ENCODE results near the gene ACOT11.

GRCh38 chr1:54658164-54658913 lies 110.3 kb downstream of the ACOT11 start:
- TF ChIP-seq, protein P1, sequence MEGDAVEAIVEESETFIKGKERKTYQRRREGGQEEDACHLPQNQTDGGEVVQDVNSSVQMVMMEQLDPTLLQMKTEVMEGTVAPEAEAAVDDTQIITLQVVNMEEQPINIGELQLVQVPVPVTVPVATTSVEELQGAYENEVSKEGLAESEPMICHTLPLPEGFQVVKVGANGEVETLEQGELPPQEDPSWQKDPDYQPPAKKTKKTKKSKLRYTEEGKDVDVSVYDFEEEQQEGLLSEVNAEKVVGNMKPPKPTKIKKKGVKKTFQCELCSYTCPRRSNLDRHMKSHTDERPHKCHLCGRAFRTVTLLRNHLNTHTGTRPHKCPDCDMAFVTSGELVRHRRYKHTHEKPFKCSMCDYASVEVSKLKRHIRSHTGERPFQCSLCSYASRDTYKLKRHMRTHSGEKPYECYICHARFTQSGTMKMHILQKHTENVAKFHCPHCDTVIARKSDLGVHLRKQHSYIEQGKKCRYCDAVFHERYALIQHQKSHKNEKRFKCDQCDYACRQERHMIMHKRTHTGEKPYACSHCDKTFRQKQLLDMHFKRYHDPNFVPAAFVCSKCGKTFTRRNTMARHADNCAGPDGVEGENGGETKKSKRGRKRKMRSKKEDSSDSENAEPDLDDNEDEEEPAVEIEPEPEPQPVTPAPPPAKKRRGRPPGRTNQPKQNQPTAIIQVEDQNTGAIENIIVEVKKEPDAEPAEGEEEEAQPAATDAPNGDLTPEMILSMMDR (IDR thresholded peaks at IDR 0.05; ENCODE audit: poor library complexity, severe bottlenecking) = no peak
- TF ChIP-seq POLR2AphosphoS5 (IDR thresholded peaks at IDR 0.05) = no peak
- TF ChIP-seq EZH2 (IDR thresholded peaks at IDR 0.05; ENCODE audit: borderline replicate concordance, insufficient read depth, low read length, poor library complexity, severe bottlenecking) = no peak
- no peak for TF ChIP-seq EP300 (conservative IDR thresholded peaks at IDR 0.05; ENCODE audit: poor library complexity, severe bottlenecking)
- TF ChIP-seq, protein P2, sequence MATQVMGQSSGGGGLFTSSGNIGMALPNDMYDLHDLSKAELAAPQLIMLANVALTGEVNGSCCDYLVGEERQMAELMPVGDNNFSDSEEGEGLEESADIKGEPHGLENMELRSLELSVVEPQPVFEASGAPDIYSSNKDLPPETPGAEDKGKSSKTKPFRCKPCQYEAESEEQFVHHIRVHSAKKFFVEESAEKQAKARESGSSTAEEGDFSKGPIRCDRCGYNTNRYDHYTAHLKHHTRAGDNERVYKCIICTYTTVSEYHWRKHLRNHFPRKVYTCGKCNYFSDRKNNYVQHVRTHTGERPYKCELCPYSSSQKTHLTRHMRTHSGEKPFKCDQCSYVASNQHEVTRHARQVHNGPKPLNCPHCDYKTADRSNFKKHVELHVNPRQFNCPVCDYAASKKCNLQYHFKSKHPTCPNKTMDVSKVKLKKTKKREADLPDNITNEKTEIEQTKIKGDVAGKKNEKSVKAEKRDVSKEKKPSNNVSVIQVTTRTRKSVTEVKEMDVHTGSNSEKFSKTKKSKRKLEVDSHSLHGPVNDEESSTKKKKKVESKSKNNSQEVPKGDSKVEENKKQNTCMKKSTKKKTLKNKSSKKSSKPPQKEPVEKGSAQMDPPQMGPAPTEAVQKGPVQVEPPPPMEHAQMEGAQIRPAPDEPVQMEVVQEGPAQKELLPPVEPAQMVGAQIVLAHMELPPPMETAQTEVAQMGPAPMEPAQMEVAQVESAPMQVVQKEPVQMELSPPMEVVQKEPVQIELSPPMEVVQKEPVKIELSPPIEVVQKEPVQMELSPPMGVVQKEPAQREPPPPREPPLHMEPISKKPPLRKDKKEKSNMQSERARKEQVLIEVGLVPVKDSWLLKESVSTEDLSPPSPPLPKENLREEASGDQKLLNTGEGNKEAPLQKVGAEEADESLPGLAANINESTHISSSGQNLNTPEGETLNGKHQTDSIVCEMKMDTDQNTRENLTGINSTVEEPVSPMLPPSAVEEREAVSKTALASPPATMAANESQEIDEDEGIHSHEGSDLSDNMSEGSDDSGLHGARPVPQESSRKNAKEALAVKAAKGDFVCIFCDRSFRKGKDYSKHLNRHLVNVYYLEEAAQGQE (IDR thresholded peaks at IDR 0.05; ENCODE audit: borderline replicate concordance) = no peak
- TF ChIP-seq SMC3 (conservative IDR thresholded peaks at IDR 0.05; ENCODE audit: poor library complexity) = no peak
- no peak for TF ChIP-seq RAD21 (conservative IDR thresholded peaks at IDR 0.05)
- no peak for TF ChIP-seq TAF1 (IDR thresholded peaks at IDR 0.05; ENCODE audit: low read depth)

All from neural cell (in vitro differentiated cells).